Stimulated activated CD8-positive, alpha-beta memory T cell treated with anti-CD3 and anti-CD28 coated beads, Interleukin-4, amount 100 ng/mL, for 4 hours (primary cell): ENCODE measurements around the gene PIK3R1.

ENCODE experiments used
- DNase-seq, 2 donors: peaks; one replicate each; pipeline ENCODE4 v3.0.0-alpha.2; 2020; ENCODE audit warnings: low read depth in 2 of 2, low spot score in 1 of 2

The PIK3R1 gene

GRCh38 chr5:68348447-68349222, 133.1 kb downstream of the PIK3R1 start:
- DNase-seq = no peak

- DNase-seq = no peak
Measured at GRCh38 chr5:68350176-68350575, 134.6 kb downstream of the PIK3R1 start.
